Endometrial microvascular endothelial cells (primary cell): ENCODE results near the gene EXOC7. TPM values are rescaled to one million over a fixed set of nuclear protein-coding genes. Genes with fewer than 3 reads are reported as not detected.
"Not testable (repeated sequence)": the region's sequence is repeated elsewhere in the genome, so short reads cannot be mapped to it uniquely, and the experiment has no call there.

Experiments used
- in situ Hi-C: cut with HindIII; loops from 2 replicates; pipeline ENCODE4 v1.10.0; 2017; ENCODE audit warnings: low sequenced_read_pairs, low pct_unique_long_range_greater_than_20kb; ENCODE audit errors: inconsistent ontology term
- total RNA-seq: library from RNA; depleted of rRNA; stranded (reverse); fragments of >200 nt; gene quantifications from one replicate; pipeline ENCODE4 v1.2.3, GENCODE V29; 2015; ENCODE audit errors: inconsistent ontology term

Gene EXOC7
- total RNA-seq, 1 donor from 2014 or later: 70.9 TPM

DNA sequence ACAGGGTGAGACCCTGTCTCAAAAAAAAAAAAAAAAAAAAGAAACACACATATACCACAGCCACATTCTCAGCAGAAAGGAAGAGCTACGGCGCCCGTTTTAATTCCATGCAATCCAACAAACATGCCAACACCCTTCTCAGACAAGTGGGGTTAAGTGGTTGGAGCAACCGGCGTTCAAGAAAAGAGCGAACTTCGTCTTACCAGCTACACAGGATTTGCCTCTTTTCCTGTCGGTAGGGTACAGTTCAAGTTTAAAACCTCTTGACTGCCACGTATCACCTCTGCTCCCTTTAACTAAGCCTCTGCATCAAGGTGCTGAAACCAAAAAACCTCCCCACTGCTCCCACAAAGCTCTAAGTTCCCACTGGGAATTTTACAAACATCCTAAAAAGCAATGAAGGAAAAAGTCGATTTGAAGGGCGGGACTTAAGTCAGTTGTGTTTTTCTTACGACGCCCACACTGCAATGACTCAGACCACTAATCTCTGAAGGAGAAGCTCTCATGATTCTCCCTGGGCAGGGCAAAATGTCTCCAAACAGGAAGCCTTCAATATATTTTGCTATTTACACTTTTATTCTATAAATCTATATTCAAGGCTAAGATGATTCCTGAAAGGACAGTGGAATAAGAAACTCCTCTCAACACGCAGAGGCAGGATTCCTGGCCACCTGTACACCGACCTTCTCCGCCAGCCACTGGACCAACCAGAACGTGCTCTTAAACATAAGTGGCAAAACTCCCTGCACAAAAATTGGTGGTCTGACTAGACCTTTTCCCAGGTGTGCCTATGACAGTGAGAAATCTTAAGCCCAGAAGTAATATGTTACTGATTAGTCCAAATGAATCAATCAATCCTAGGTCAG lies 50.1 kb downstream of the EXOC7 start:
- in situ Hi-C loops: no loop called here

DNA sequence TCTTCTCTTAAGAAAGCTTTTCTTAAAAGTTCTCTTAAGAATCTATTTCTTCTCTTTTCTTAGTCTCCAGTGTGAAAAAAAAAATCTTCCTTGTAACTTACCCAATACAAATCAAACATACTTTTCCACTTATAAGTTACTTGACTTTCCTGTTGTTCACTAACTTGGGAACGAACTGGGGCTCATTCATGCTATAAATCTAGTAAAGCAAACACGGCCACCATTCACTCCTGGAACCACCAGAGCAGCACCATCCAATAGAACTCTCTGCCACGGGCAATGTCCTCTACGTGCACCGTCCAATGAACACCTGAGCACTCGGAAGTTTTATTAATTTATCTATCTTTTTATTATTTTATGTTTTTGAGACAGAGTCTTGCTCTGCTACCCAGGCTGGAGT lies 52.0 kb downstream of the EXOC7 start:
- in situ Hi-C loops: no loop called here

DNA sequence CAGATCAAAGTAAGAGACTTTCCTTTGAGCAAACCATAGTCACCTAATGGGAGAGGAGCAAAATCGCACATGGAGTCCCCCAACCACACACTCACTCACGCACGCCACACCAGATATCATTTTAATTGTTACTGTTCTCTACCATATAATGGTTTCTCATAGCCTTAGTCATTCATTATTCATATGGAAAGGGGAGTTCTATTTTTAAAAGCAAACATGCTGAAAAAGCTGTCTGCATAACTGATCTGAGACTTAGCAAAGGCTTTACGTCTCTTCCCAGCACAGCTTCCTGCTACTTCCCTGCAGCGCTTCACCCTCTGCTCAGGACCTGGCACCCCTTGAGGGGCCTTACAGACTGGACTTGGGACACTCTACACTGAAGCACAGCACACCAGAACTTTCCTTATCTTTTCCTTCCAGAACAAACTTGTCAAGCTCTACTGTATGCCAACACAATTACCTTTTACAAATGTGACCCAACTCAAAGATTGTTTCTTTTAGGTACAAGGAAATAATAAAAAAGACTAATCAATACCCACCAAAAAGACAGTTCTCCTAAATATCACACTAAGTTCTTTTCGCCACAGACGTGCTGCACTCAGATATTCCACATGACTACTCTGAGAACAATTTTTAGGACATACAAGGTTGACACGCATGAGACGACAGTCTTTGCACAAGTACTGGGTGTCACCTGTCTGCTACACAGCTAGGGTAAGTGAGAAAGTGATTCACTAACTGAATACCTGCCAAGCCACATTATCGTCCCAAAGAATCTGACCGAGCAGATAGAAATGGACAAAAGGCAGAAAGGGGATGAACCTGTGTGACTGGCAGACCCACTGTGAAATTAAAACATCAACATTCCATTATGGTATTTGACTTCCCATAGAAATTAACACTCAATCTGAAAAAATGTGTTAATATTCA lies 52.8 kb downstream of the EXOC7 start:
- in situ Hi-C loops: no loop called here

DNA sequence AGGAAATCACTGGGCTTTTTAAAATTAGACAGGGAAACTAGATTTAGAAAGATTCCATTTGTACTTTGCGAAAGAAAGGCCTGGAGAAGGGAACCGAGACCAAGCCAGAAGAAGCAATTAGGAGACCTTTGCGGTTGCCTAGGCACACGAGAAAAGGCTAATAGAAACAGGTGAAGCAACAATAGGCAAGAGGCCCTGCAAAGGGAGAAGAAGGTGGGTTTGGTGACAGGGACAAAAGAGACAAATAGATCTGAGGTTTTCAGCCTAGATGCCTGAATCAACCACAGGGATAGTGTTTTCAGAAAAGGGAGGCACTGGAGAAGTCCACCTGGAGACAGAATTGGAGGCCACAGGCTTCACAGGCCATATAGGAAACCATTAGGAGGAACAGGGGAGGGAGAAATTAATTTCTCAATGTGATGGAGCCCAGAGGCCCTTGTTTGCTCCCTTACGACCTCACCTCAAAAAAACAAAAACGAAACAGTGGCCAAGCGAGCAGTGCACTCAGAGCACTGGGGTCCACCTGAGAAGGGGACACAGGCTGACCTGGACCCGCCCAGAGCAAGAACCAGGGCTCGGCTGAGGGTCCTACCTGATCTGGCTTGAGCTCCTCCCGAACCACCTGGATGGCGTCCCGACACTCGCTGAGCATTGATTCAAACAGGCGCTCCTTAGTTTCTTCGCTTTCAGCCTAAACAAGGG lies 53.6 kb downstream of the EXOC7 start:
- in situ Hi-C loops: no loop called here

DNA sequence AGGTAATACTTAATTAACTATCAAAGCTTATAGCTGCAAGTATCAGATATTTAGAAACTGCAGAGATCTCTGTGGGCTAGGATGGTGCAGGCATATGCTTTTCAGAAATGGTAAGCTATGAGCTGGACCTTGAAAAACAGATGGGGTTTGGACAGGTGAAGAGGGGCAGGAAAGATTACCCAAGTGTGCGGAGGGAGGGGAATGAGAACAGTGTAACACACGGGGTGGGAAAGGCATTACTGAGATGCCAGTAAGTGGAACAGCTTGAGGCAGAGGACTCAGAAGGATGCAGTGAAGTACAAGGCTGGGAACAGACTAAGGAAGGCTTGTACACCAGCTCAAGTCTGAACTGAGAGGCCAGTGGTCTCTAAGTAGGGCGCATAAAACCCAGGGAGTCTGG lies 54.3 kb downstream of the EXOC7 start:
- in situ Hi-C loops: no loop called here

DNA sequence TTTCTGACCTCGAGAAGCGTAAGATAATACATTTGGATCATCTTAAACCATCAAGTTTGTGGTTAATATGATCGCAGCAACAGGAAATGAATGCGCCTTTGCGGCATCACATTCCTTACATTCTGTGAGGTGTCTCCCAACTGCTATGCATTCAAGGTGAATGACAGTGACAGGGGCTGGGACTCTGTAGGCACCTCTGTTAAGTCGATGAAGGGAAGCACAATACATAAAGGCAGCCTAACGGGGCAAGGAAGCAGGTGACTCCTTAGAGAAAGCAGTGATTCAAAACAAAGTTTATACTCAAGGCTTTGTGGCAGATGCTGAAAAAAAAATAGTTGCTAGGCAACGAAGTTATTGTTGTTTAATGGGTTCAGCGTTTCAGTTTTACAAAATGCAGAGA lies 54.9 kb downstream of the EXOC7 start:
- in situ Hi-C loops: no loop called here

DNA sequence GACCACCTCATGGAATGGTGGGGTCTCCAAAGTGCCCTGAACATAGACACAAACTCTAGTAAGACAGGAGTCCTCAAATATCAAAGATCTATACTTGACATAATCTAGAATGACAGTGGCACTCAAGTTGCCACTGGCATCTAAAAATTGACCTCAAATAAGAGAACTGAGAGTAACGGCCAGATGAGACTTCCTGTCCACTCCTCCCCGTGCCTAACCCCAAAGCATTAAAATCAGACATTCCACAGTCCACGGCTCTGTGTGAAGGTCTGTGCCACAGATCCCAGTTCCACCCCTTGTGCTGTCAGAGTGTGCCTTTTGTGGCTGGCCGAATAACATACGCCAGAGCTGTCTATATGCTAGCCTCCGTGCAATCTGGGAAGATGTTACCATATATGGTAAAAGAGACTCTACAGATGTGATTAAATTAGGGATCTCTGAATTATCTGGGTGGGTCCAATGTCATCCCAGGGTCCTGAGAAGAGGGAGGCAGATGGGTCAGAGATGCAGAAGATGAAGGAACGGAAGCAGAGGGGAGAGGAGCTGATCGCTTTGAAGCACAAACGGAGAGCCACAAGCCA lies 55.5 kb downstream of the EXOC7 start:
- in situ Hi-C loops: no loop called here

DNA sequence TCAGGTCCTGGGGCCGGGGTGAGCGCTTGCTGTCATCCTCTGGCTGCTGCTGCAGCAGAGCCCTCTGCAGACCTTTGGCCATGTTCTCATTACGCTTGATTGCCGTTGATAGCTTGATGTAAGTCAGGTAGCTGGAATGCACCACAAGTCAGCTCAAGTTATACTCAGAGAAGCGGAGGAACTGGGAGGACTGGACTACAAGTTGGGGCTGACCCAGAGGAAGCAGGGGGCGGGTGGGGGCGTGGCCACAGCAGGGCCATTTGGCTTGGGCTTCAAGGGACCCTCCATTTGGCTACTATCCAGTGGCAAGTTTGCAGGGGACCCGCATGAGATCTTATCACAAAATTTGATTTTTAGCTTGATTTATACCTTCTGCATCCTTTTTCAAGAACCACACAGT lies 57.5 kb downstream of the EXOC7 start:
- in situ Hi-C loops: no loop called here

DNA sequence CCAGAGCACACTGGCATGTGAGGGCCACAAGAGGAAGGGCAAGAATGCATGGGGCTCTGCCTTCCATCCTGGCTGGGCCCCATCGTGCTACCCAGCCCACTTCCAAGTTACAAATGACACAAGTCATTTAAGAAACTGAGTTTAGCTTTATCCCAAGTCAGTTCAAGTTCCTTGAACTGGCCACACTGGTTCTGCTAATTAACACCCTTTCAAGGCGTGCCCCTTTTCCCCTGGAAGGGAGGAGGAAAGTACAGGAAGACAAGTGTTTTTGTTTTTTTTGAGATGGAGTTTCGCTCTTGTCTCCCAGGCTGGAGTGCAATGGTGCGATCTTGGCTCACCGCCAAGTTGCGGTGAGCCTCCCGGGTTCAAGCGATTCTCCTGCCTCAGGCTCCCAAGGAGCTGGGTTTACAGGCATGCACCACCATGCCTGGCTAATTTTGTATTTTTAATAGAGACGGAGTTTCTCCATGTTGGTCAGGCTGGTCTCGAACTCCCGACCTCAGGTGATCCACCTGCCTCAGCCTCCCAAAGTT lies 59.0 kb downstream of the EXOC7 start:
- in situ Hi-C loops: not testable (repeated sequence)

DNA sequence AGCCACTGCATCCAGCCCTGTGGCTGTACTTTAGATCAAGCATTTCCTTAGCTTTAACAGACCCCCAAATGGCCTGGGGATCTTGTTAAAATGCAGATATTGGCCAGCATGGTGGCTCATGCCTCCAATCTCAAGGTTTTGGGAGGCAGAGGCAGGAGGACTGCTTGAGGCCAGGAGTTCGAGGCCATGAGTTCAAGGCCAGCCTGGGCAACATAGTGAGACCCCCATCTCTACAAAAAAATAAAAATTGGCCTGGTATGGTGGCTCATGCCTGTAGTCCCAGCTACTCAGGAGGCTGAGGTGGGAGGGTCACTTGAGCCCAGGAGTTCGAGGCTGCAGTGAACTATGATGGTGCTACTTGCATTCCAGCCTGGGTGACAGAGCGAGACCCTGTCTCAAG lies 60.7 kb downstream of the EXOC7 start:
- in situ Hi-C loops: not testable (repeated sequence)

DNA sequence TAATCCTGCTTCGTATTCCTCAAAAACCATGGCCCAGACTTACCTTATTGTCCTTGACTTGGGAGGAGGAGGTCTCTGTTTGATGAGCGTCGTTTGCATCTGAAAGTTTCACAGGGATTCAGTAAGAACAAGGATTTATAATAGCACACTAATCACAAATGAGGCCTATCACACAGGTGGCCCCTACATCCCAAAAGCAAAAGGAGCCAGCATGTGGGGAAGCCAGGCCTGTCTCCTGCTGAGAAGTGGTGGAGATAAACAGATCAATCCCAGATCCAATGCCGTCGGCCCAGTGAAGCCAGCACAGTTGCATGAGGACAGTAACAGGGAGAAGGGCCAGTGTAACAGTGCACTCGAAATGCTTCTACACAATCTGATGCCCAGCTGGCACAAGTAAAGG lies 63.2 kb downstream of the EXOC7 start:
- in situ Hi-C loops: no loop called here

DNA sequence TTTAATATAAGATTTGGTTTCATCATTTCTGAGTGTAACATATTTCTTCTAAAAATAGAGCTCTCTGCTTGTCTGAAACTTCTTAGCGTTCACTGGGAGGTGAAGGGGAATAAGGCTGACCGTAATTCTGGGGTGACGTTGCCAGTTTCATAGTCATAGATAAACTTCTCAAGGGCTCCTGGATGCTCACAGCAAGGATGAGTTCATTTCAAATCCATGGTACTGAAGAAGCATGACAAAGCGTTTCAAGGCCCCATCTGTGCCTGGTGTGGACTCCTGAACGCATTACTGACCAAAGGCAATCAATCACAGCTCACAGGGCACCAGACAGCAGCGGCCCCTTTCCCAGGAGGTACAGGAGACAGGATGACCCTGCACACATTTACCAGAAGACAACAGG lies 64.5 kb downstream of the EXOC7 start:
- in situ Hi-C loops: no loop called here

DNA sequence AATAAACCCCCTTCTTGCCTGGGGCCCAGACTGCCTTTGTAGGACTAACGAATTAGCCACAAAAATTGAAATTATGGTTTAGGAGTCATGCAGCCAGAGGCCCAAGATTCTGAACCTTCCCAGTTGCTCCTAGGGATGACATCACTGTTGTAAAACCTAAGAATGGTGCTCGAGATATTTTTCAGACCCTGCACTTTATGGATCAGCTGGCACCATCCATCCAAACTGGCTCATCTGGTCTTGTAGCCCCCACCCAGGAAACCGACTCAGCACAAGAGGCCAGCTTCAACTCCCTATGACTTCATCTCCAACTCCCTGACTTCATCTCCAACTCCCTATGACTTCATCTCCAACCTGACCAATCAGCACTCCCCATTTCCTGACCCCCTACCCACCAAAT lies 65.5 kb downstream of the EXOC7 start:
- in situ Hi-C loops: no loop called here

DNA sequence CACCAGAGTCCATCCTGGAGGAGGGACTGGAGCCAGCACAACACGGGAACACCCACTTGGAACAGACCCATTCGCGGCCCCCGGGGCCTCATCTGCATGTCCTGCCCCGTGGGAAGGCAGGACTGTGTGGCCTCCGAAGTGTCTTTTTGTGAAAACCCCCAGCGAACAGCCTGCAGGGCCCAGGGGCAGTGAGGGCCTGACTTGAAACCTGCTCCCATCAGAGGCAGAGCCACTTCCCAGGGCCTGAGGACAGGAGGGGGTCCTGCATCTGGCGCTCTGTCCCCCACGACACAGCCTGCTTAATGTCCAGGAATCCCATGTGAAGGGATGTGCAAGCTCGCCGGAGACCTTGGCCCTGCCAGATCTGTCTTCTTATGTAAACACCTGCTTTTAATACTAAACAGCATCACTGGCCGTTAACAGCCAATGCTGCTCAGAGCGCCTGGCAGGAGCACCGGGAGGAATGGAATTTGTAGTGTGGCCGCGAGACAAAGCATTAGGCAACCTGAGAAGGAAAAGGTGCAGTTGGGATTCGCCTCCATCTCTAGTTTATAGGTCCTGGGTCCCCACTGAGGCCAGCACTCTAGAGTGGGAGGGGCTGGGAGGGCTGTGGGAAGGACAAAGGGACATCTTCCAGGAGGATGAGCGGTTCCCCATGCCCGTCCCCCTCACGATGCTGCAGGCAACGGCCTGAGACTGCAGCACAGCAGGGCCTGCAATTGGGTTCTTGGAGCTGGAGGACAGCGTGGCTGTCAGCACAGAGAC lies 66.9 kb downstream of the EXOC7 start:
- in situ Hi-C loops: no loop called here

DNA sequence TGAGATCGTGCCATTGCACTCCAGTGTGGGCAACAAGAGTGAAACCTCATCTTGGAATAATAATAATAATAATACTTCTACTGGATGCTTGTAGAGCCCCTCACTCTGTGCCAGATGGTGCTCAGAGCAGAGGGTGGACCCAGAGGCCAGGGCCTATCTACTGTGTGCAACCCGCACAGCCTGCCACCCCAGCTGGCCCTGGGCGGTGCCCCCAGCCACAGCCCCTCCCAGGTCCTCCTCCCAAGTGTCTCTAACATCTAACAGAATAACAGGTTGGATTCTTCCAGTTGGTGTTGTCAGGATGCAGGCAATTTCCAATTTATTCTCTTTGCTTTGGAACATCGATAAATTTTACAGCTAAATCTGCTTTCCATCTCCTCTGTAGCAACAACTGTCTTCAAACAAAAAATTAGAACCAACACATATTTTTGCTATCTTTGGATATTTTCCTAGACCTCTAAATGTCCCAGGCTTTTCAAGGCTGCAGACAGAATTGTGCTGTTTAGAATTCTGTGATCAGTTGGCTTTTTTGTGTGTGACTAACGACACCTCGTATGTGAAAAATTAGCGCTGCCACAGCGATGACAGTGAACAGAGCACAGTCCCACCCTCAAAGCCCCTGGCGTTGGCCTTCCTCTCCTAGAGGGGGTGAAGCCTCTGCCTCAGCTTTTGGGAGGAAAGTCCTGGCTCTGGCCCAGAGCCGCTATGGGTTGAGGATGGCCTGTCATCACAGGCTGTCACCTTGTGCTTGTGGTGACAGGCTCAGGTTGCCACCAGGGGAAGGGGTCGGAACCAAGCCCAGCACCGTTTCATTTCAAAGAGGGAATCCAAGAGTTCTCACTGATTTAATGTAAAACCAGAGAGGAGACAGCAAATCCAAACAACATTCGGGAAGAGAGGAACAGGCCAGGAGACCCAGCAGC lies 68.9 kb downstream of the EXOC7 start:
- in situ Hi-C loops: no loop called here

DNA sequence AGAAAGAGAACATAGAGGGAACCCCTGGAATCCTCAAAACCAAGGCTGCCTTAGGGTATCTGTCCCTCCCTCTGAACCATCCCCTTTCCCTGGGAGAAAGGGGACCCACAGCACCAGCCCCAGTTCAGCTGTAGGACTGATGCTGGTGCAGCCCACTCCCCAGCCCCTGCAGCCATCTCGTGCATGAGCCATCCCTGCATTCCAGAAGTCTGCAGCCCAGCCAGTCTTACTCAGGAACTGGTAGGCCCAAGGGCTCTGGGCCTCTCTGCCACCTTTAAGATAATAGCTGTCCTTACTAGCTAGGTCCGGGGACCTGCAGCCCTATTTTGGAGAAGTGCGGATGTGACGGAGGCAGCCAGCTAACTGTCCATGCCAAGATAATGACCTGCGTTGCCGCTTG lies 70.4 kb downstream of the EXOC7 start:
- in situ Hi-C loops: no loop called here

DNA sequence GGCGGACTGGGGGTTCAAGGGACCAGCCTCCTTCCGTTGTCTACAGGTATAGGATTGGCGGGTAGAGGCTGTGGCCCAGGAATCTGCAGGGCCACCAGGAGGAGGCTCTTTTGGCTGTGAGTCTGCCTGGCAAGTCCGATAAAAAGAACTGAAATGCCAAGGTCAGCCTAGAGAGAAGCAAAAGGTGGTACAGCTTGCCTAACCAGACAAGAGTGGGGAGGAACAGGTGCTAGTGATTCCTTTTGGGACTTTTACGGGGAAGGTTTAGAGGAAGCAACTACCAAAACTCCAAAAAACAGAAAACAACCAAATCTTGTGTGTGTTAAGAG lies 70.8 kb downstream of the EXOC7 start:
- in situ Hi-C loops: no loop called here
